CD14-positive monocyte (primary cell): ENCODE data around the gene GABBR2. TPM values are rescaled to one million over a fixed set of nuclear protein-coding genes. Genes with fewer than 3 reads are reported as not detected.

Experiments used
- DNase-seq, 3 donors: peaks; one replicate each; pipeline ENCODE4 v3.0.0-alpha.2; 2011 to 2022
- H2AFZ ChIP-seq: 2 replicates; pipeline ENCODE4 v1.6.0; 2012; ENCODE audit warnings: mild to moderate bottlenecking, low read depth, low read length, inconsistent platforms; ENCODE audit not compliant: insufficient read depth, poor library complexity, severe bottlenecking
- H3K27ac ChIP-seq, 2 donors: 1 replicate in 1 of 2; 2 replicates in 1 of 2; pipeline ENCODE4 v1.5.1; 2012 to 2013; ENCODE audit warnings: low read length in 2 of 2, control low read depth in 1 of 2, inconsistent platforms in 1 of 2, low read depth in 1 of 2, mild to moderate bottlenecking in 1 of 2
- H3K27me3 ChIP-seq, 2 donors: one replicate each; pipeline versions ENCODE4 v1.6.0 to v1.6.1; 2011 to 2013; ENCODE audit warnings: low read length in 2 of 2; ENCODE audit not compliant: control insufficient read depth in 2 of 2, insufficient read depth in 2 of 2
- H3K36me3 ChIP-seq, 2 donors: replicated peaks in 1 of 2; 1 replicate in 1 of 2; 2 replicates in 1 of 2; pipeline versions ENCODE4 v1.5.1 to v1.6.1; 2012 to 2013; ENCODE audit warnings: low read length in 2 of 2, control low read depth in 1 of 2, inconsistent platforms in 1 of 2, mild to moderate bottlenecking in 1 of 2; ENCODE audit not compliant: insufficient read depth in 2 of 2, control insufficient read depth in 1 of 2
- H3K4me1 ChIP-seq, 2 donors: 1 replicate in 1 of 2; 2 replicates in 1 of 2; pipeline versions ENCODE4 v1.5.1 to v1.6.1; 2012 to 2013; ENCODE audit warnings: low read length in 2 of 2, control low read depth in 1 of 2, inconsistent platforms in 1 of 2, mild to moderate bottlenecking in 1 of 2, moderate library complexity in 1 of 2; ENCODE audit not compliant: insufficient read depth in 2 of 2, control insufficient read depth in 1 of 2
- H3K4me2 ChIP-seq: replicated peaks from 2 replicates; pipeline ENCODE3; 2012; ENCODE audit warnings: low read length, moderate library complexity, mild to moderate bottlenecking; ENCODE audit not compliant: poor library complexity, severe bottlenecking; ENCODE audit errors: extremely low read depth
- H3K4me3 ChIP-seq, 3 experiments: fragments of 200-600 bp in 1 of 3; sonication (generic) in 1 of 3; replicated peaks in 1 of 3; 1 replicate in 2 of 3; 2 replicates in 1 of 3; pipeline ENCODE4 v1.5.1; 2011 to 2013; ENCODE audit warnings: low read length in 3 of 3, mild to moderate bottlenecking in 3 of 3, control low read depth in 2 of 3, low read depth in 2 of 3, inconsistent platforms in 1 of 3, moderate library complexity in 1 of 3
- H3K79me2 ChIP-seq: 2 replicates; pipeline ENCODE4 v1.6.0; 2012; ENCODE audit warnings: mild to moderate bottlenecking, control low read depth, inconsistent platforms, low read length, moderate library complexity; ENCODE audit not compliant: insufficient read depth
- H3K9ac ChIP-seq: 2 replicates; pipeline ENCODE4 v1.6.0; 2017; ENCODE audit warnings: low read length, mild to moderate bottlenecking; ENCODE audit not compliant: insufficient read depth, poor library complexity, severe bottlenecking
- H3K9me3 ChIP-seq, 2 donors: replicated peaks in 1 of 2; 1 replicate in 1 of 2; 2 replicates in 1 of 2; pipeline versions ENCODE4 v1.5.1 to v1.6.1; 2012 to 2013; ENCODE audit warnings: low read length in 2 of 2, control low read depth in 1 of 2; ENCODE audit not compliant: control insufficient read depth in 1 of 2, insufficient read depth in 1 of 2
- H4K20me1 ChIP-seq: 2 replicates; pipeline ENCODE4 v1.6.0; 2012; ENCODE audit warnings: mild to moderate bottlenecking, low read length, control low read depth, moderate library complexity; ENCODE audit not compliant: insufficient read depth
- H3K27ac Mint-ChIP-seq, 7 donors: one replicate each; pipeline ENCODE4 v1.8.0; 2020; ENCODE audit warnings: mild to moderate bottlenecking in 7 of 7, mixed read lengths in 7 of 7, moderate library complexity in 6 of 7, inconsistent platforms in 2 of 7
- H3K27me3 Mint-ChIP-seq, 3 donors: one replicate each; pipeline ENCODE4 v1.8.0; 2021 to 2022; ENCODE audit warnings: low read depth in 3 of 3, mild to moderate bottlenecking in 3 of 3, mixed read lengths in 3 of 3, moderate library complexity in 3 of 3, inconsistent platforms in 1 of 3
- H3K36me3 Mint-ChIP-seq, 2 donors: one replicate each; pipeline ENCODE4 v1.8.0; 2020; ENCODE audit warnings: mixed read lengths in 2 of 2, inconsistent platforms in 1 of 2, mild to moderate bottlenecking in 1 of 2
- H3K4me1 Mint-ChIP-seq: one replicate; pipeline ENCODE4 v1.8.0; 2020; ENCODE audit warnings: mild to moderate bottlenecking, mixed read lengths
- H3K4me3 Mint-ChIP-seq, 2 donors: one replicate each; pipeline ENCODE4 v1.8.0; 2020; ENCODE audit warnings: mild to moderate bottlenecking in 2 of 2, mixed read lengths in 2 of 2, moderate library complexity in 1 of 2
- H3K9me3 Mint-ChIP-seq, 7 donors: one replicate each; pipeline ENCODE4 v1.8.0; 2020 to 2022; ENCODE audit warnings: mixed read lengths in 7 of 7, mild to moderate bottlenecking in 6 of 7, moderate library complexity in 6 of 7, inconsistent platforms in 2 of 7
- CTCF ChIP-seq: fragments of 200-600 bp; IDR thresholded peaks from one replicate; pipeline ENCODE4 v1.8.0; 2022; ENCODE audit warnings: antibody characterized with exemption, mild to moderate bottlenecking
- WGBS: methylation state at CpG from one replicate; pipeline ENCODE4 v1.1.5; 2013; ENCODE audit warnings: missing lambda C conversion rate; ENCODE audit not compliant: insufficient coverage; 5-methylcytosine and 5-hydroxymethylcytosine counted together
- intact Hi-C, 2 donors: fragments of 100-400 bp; cut with micrococcal nuclease; formaldehyde crosslinking; loops; one replicate each; pipeline versions ENCODE4 v1.15.0 to v1.15.1; 2023
- polyA plus RNA-seq, 3 donors: library from polyadenylated mRNA; depleted of rRNA in 1 of 3; unstranded in 2 of 3; stranded (reverse) in 1 of 3; fragments of 300-500 nt in 2 of 3; fragments of >200 nt in 1 of 3; fragmentation: Illumina TruSeq in 2 of 3; gene quantifications; 1 replicate in 2 of 3; 2 replicates in 1 of 3; pipeline ENCODE4 v1.2.3, GENCODE V29; 2012 to 2021

GABBR2 gene
- polyA plus RNA-seq, 3 donors, result not detected

DNA sequence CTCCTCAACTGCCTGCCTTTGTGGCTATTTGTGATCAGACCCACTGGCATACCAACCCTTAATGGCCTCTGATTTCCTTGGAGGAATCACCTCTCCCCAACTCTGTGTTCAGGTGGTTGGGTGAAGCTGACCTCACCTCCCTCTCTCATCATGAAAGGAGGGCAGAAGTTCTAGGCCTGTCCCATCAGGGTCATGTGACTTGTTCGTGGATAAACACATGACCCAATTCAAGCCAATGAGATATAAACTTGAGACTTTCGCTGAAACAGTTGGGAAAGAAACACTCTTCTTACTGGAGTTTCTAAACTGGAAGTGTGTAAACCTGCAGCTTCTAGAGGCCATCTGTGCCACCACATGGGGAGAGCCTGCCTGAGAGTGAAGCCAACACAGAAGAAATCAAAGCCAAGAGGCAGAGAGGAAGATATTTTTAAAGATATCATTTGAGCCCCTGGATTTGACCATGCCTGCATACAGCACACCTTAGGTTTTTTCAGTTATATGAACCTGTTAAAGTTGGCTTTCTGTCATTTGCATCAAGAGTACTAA, 5.8 kb downstream of the GABBR2 start:
- Mint-ChIP-seq H3K36me3 (no peaks in the 10 kb centered on the region), H3K4me1 (peaks cover 9% of the 10 kb centered on the region), H3K27ac (peak overlapping the region in 1 of 7 donors; percentile 62), H3K27me3 (peaks cover 48 to 70% (median 59%) of the 10 kb centered on the region in 3 donors), H3K4me3 (no peak overlapping the region), H3K9me3 (peaks cover 0 to 15% (median 3%) of the 10 kb centered on the region in 7 donors)
- H3K27ac ChIP-seq, result no peak overlapping the region
- H3K27me3 ChIP-seq, result peaks cover 24 to 41% of the 10 kb centered on the region in 2 donors
- H3K79me2 ChIP-seq, result no peaks in the 10 kb centered on the region
- no peak overlapping the region for H3K4me3 ChIP-seq
- intact Hi-C loops, result no loop called here
- H2AFZ ChIP-seq, result no peak overlapping the region
- H3K4me2 ChIP-seq, result no peak overlapping the region
- WGBS, result 80% methylated on average over 1 of the region's 2 CpGs
- H3K9me3 ChIP-seq, result peaks cover 0 to 6% of the 10 kb centered on the region in 2 donors
- no peak overlapping the region for H3K9ac ChIP-seq
- TF ChIP-seq CTCF, result no peak
- H3K4me1 ChIP-seq, result peaks cover 0 to 7% of the 10 kb centered on the region in 2 donors
- no peaks in the 10 kb centered on the region for H3K36me3 ChIP-seq
- H4K20me1 ChIP-seq, result no peaks in the 10 kb centered on the region
- no peak for DNase-seq

GRCh38 chr9:98702340-98702739, 6.4 kb downstream of the GABBR2 start:
- intact Hi-C loops, result no loop called here
- Histone ChIP-seq H3K4me1 (peaks cover 0 to 4% of the 10 kb centered on the region in 2 donors), H3K27me3 (peaks cover 18 to 35% of the 10 kb centered on the region in 2 donors), H3K36me3 (no peaks in the 10 kb centered on the region), H2AFZ (no peak overlapping the region), H3K9ac (no peak overlapping the region), H3K27ac (no peak overlapping the region), H3K4me3 (no peak overlapping the region), H3K79me2 (no peaks in the 10 kb centered on the region), H4K20me1 (no peaks in the 10 kb centered on the region), H3K4me2 (no peak overlapping the region), H3K9me3 (peaks cover 0 to 6% of the 10 kb centered on the region in 2 donors)
- DNase-seq, result no peak
- Mint-ChIP-seq H3K4me3 (no peak overlapping the region), H3K9me3 (peaks cover 0 to 15% (median 3%) of the 10 kb centered on the region in 7 donors), H3K27me3 (peaks cover 43 to 66% (median 53%) of the 10 kb centered on the region in 3 donors), H3K27ac (no peak overlapping the region), H3K4me1 (peaks cover 8% of the 10 kb centered on the region), H3K36me3 (no peaks in the 10 kb centered on the region)
- no peak for TF ChIP-seq CTCF
- 91% methylated on average over 8 of the region's 8 CpGs for WGBS
